SU-DHL-6 (cell line): ENCODE data around the gene EFCAB6.

Experiments used
- H2AFZ ChIP-seq: fragments of 200-600 bp; sonication (generic); 2 replicates; pipeline ENCODE4 v1.6.1; 2014; ENCODE audit warnings: low read depth, mild to moderate bottlenecking, moderate library complexity, mixed read lengths, antibody characterized with exemption, low read length; ENCODE audit not compliant: severe bottlenecking
- H3F3A ChIP-seq: fragments of 200-600 bp; shearing (Covaris generic); 2 replicates; pipeline ENCODE4 v1.6.0; 2016; ENCODE audit warnings: antibody characterized with exemption, mild to moderate bottlenecking; ENCODE audit not compliant: insufficient read depth
- H3K27ac ChIP-seq: fragments of 200-600 bp; sonication (generic); 2 replicates; pipeline ENCODE4 v1.5.1; 2016; ENCODE audit warnings: low read depth, mild to moderate bottlenecking, low read length, moderate library complexity, mixed read lengths
- H3K27me3 ChIP-seq: fragments of 200-600 bp; sonication (generic), shearing (Covaris generic); 2 replicates; pipeline ENCODE4 v1.6.0; 2014; ENCODE audit warnings: mild to moderate bottlenecking, low read length
- H3K36me3 ChIP-seq: fragments of 200-600 bp; sonication (generic); 2 replicates; pipeline ENCODE4 v1.6.1; 2014; ENCODE audit warnings: mild to moderate bottlenecking, low read length, mixed read lengths
- H3K4me2 ChIP-seq: fragments of 300-600, 200-600 bp; shearing (Covaris generic), sonication (generic); 2 replicates; pipeline ENCODE4 v1.6.0; 2014; ENCODE audit warnings: low read length, low read depth, mild to moderate bottlenecking; ENCODE audit not compliant: poor library complexity, severe bottlenecking
- H3K4me3 ChIP-seq: fragments of 200-600 bp; sonication (generic); 2 replicates; pipeline ENCODE4 v1.5.1; 2014; ENCODE audit warnings: antibody characterized with exemption, low read length, mild to moderate bottlenecking, mixed read lengths; ENCODE audit not compliant: insufficient read depth, poor library complexity, severe bottlenecking
- H3K79me2 ChIP-seq: fragments of 200-600 bp; sonication (generic); 2 replicates; pipeline ENCODE4 v1.6.1; 2014; ENCODE audit warnings: mild to moderate bottlenecking, low read length, moderate library complexity; ENCODE audit not compliant: insufficient read depth
- H3K9ac ChIP-seq: fragments of 200-600 bp; sonication (generic); 2 replicates; pipeline ENCODE4 v1.7.0; 2014; ENCODE audit warnings: mild to moderate bottlenecking, low read length
- H3K9me2 ChIP-seq: fragments of 200-600 bp; sonication (generic); replicated peaks from 2 replicates; pipeline ENCODE4 v1.6.1; 2014; ENCODE audit warnings: low read length; ENCODE audit not compliant: insufficient read depth
- H3K9me3 ChIP-seq: fragments of 200-600 bp; sonication (generic); 2 replicates; pipeline ENCODE4 v1.6.1; 2014; ENCODE audit warnings: low read length, mixed read lengths; ENCODE audit not compliant: insufficient read depth
- H4K20me1 ChIP-seq: fragments of 200-600 bp; sonication (generic); 2 replicates; pipeline ENCODE4 v1.6.1; 2014; ENCODE audit warnings: low read depth, mild to moderate bottlenecking, antibody characterized with exemption, low read length, moderate library complexity, mixed read lengths
- CTCF ChIP-seq: fragments of 200-600 bp; sonication (generic); IDR thresholded peaks from one replicate; pipeline ENCODE4 v1.5.1; 2017; ENCODE audit warnings: antibody characterized with exemption, mild to moderate bottlenecking, low read length, moderate library complexity; ENCODE audit not compliant: insufficient read depth, poor library complexity, severe bottlenecking
- EZH2phosphoT487 ChIP-seq: fragments of 200-600 bp; sonication (generic), shearing (Covaris generic); conservative IDR thresholded peaks from 2 replicates; pipeline ENCODE4 v1.6.1; 2018; ENCODE audit warnings: mild to moderate bottlenecking, antibody characterized with exemption, low read length, moderate library complexity, mixed read lengths

Gene EFCAB6

GRCh38 chr22:43497956-43498855 is 313.9 kb downstream of the EFCAB6 start:
- Histone ChIP-seq H3F3A (no peaks in the 10 kb centered on the region), H3K4me3 (no peak overlapping the region), H2AFZ (no peak overlapping the region), H3K9me3 (no peaks in the 10 kb centered on the region), H3K9ac (no peak overlapping the region), H4K20me1 (no peaks in the 10 kb centered on the region), H3K9me2 (no peaks in the 10 kb centered on the region), H3K27ac (no peak overlapping the region), H3K27me3 (no peaks in the 10 kb centered on the region), H3K4me2 (no peak overlapping the region), H3K79me2 (no peaks in the 10 kb centered on the region), H3K36me3 (no peaks in the 10 kb centered on the region)
- no peak for TF ChIP-seq EZH2phosphoT487
- no peak for TF ChIP-seq CTCF

DNA sequence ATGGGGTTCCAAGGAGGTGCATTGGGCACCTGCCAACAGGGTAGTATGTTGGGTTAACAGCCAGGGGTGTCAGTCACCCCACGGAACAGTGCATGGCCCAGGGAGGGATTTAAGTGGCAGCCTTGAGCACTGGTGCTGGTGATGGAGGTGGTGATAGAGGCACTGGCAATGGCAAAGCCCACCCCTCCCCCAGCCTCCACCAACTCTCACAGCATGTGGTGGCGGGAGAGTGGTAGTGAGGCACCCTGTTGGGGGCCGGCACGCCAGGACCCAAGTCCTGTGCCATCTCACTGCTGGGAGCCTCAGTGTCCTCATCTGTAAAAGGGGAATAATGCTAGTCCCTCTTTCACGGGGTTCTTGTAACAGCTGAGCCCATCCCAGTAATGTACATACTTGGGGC is 318.8 kb downstream of the EFCAB6 start:
- no peak overlapping the region for H3K27ac ChIP-seq
- no peak overlapping the region for H3K4me2 ChIP-seq
- no peaks in the 10 kb centered on the region for H3K79me2 ChIP-seq
- no peaks in the 10 kb centered on the region for H3K27me3 ChIP-seq
- no peak for TF ChIP-seq EZH2phosphoT487
- TF ChIP-seq CTCF: no peak
- H3K9ac ChIP-seq: no peak overlapping the region
- no peaks in the 10 kb centered on the region for H3F3A ChIP-seq
- no peak overlapping the region for H3K4me3 ChIP-seq
- no peaks in the 10 kb centered on the region for H3K9me3 ChIP-seq
- H3K36me3 ChIP-seq: no peaks in the 10 kb centered on the region
- no peaks in the 10 kb centered on the region for H4K20me1 ChIP-seq
- no peak overlapping the region for H2AFZ ChIP-seq
- H3K9me2 ChIP-seq: no peaks in the 10 kb centered on the region

DNA sequence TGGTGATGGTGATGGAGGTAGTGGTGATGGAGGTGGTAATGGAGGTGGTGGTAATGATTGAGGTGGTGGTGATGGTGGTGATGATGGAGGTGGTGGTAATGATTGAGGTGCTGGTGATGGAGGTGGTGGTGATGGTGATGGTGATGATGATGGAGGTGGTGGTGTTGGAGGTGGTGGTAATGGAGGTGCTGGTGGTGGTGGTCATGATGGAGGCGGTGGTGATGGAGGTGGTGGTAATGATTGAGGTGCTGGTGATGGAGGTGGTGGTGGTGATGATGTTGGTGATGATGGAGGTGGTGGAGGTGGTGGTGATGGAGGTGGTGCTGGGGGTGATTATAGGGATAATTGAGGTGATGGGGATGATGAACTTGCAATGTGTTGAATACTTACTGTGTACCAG is 320.4 kb downstream of the EFCAB6 start:
- TF ChIP-seq EZH2phosphoT487: no peak
- no peak for TF ChIP-seq CTCF
- Histone ChIP-seq H3F3A (no peaks in the 10 kb centered on the region), H3K4me3 (no peak overlapping the region)

More for the DNA sequence above, 320.4 kb downstream of the EFCAB6 start:
- H2AFZ ChIP-seq: no peak overlapping the region
- H3K79me2 ChIP-seq: no peaks in the 10 kb centered on the region
- no peak overlapping the region for H3K4me2 ChIP-seq
- no peaks in the 10 kb centered on the region for H3K9me3 ChIP-seq
- H3K27ac ChIP-seq: no peak overlapping the region
- H3K9ac ChIP-seq: no peak overlapping the region
- no peaks in the 10 kb centered on the region for H3K36me3 ChIP-seq
- no peaks in the 10 kb centered on the region for H3K27me3 ChIP-seq
- H4K20me1 ChIP-seq: no peaks in the 10 kb centered on the region
- no peaks in the 10 kb centered on the region for H3K9me2 ChIP-seq
